GM23248 (cell line): Measurements from ENCODE around the gene HTRA1.

Source experiments
- EZH2 ChIP-seq: fragments of 200-600 bp; sonication (generic); IDR thresholded peaks from 2 replicates; pipeline ENCODE4 v1.6.1; 2018; ENCODE audit warnings: antibody characterized with exemption, mild to moderate bottlenecking; ENCODE audit not compliant: insufficient read depth, poor library complexity, severe bottlenecking
- EZH2phosphoT487 ChIP-seq: fragments of 200-600 bp; sonication (generic); IDR thresholded peaks from 2 replicates; pipeline ENCODE4 v1.6.1; 2018; ENCODE audit warnings: antibody characterized with exemption, moderate library complexity, mild to moderate bottlenecking, low read depth; ENCODE audit not compliant: insufficient read depth

- no peak for TF ChIP-seq EZH2
- no peak for TF ChIP-seq EZH2phosphoT487
Observed at GRCh38 chr10:122561792-122562191, 100.4 kb downstream of the HTRA1 start.
